SU-DHL-6 (cell line): ENCODE results near the gene LYSET.

ENCODE experiments used
- EZH2phosphoT487 ChIP-seq: fragments of 200-600 bp; sonication (generic), shearing (Covaris generic); conservative IDR thresholded peaks from 2 replicates; pipeline ENCODE4 v1.6.1; 2018; ENCODE audit warnings: mild to moderate bottlenecking, antibody characterized with exemption, low read length, moderate library complexity, mixed read lengths
- TF ChIP-seq, protein P1 (sequence below): fragments of 200-600 bp; sonication (generic); IDR thresholded peaks from one replicate; pipeline ENCODE4 v1.5.1; 2017; ENCODE audit warnings: antibody characterized with exemption, mild to moderate bottlenecking, low read length, moderate library complexity; ENCODE audit not compliant: insufficient read depth, poor library complexity, severe bottlenecking

DNA sequence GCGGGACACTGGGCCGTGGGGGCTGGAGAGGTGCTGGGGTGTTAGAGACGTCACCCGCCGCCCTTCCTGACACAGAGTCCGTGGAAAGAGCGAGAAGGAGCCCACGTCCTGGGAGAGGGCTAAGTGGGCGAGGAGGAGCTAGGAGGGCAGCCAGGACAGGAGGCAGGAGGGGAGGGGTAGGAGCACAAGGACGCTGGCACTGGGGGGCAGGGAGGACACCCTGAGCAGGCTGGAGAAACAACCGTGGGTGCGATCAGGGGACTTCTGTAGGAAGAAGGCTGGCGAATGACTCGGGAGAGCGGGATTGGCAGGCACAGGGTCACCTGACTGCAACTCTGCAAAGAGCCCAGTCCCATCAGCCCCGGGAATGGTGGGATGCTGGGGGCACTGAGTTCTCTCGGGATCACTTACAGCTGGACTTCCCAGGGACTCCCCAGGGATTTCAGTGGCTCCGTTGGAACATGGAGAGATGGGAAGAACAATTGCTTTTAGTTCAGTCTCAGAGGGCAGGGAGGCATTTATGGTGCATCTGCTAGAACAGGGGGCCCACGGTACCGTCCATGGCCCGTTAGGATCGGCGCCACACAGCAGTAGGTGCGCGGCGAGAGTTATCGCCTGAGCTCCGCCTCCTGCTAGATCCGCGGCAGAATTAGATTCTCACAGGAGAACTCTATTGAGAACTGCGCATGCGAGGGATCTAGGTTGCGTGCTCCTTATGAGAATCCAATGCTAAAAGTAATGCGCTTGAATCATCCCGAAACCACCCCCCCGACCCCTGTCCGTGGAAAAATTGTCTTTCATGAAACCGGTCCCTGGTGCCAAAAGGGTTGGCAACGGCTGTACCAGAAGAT lies 46.2 kb downstream of the LYSET start:
- TF ChIP-seq, protein P1, sequence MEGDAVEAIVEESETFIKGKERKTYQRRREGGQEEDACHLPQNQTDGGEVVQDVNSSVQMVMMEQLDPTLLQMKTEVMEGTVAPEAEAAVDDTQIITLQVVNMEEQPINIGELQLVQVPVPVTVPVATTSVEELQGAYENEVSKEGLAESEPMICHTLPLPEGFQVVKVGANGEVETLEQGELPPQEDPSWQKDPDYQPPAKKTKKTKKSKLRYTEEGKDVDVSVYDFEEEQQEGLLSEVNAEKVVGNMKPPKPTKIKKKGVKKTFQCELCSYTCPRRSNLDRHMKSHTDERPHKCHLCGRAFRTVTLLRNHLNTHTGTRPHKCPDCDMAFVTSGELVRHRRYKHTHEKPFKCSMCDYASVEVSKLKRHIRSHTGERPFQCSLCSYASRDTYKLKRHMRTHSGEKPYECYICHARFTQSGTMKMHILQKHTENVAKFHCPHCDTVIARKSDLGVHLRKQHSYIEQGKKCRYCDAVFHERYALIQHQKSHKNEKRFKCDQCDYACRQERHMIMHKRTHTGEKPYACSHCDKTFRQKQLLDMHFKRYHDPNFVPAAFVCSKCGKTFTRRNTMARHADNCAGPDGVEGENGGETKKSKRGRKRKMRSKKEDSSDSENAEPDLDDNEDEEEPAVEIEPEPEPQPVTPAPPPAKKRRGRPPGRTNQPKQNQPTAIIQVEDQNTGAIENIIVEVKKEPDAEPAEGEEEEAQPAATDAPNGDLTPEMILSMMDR, result no peak
- no peak for TF ChIP-seq EZH2phosphoT487
